ENCODE measurements around the gene TBC1D20. TPM values are rescaled to one million over a fixed set of nuclear protein-coding genes. Genes with fewer than 3 reads are reported as not detected.
A peak's percentile ranks its signal among the peaks of the same experiment; 100 is the strongest.
"Not testable (repeated sequence)": the region's sequence is repeated elsewhere in the genome, so short reads cannot be mapped to it uniquely, and the experiment has no call there.

The TBC1D20 gene
- polyA plus RNA-seq (ENCODE audit: insufficient read depth in 1 of 5, insufficient read length in 5 of 5, low replicate concordance in 1 of 5): 10 to 100 TPM; 32.7 to 39.5 (median 36.3) TPM
- long read RNA-seq, donor 1, full-length matches to known transcripts: 16 of 21 reads
- long read RNA-seq, donor 1, partial matches to known transcripts: 5 of 21 reads
- long read RNA-seq, donor 1, other reads (novel, unspliced or antisense): 0 of 21 reads
- long read RNA-seq, donor 2, full-length matches to known transcripts: 5 of 5 reads
- long read RNA-seq, donor 2, partial matches to known transcripts: 0 of 5 reads
- long read RNA-seq, donor 2, other reads (novel, unspliced or antisense): 0 of 5 reads
- long read RNA-seq, donor 3, full-length matches to known transcripts: 3 of 3 reads
- long read RNA-seq, donor 3, partial matches to known transcripts: 0 of 3 reads
- long read RNA-seq, donor 3, other reads (novel, unspliced or antisense): 0 of 3 reads
- long read RNA-seq, donor 4, full-length matches to known transcripts: 4 of 9 reads
- long read RNA-seq, donor 4, partial matches to known transcripts: 5 of 9 reads
- long read RNA-seq, donor 4, other reads (novel, unspliced or antisense): 0 of 9 reads
- long read RNA-seq, donor 5, full-length matches to known transcripts: 4 of 29 reads
- long read RNA-seq, donor 5, partial matches to known transcripts: 25 of 29 reads
- long read RNA-seq, donor 5, other reads (novel, unspliced or antisense): 0 of 29 reads
- long read RNA-seq, donor 6, full-length matches to known transcripts: 12 of 12 reads
- long read RNA-seq, donor 6, partial matches to known transcripts: 0 of 12 reads
- long read RNA-seq, donor 6, other reads (novel, unspliced or antisense): 0 of 12 reads
- long read RNA-seq, donor 7, full-length matches to known transcripts: 20 of 20 reads
- long read RNA-seq, donor 7, partial matches to known transcripts: 0 of 20 reads
- long read RNA-seq, donor 7, other reads (novel, unspliced or antisense): 0 of 20 reads
- long read RNA-seq, donor 8, full-length matches to known transcripts: 2 of 2 reads
- long read RNA-seq, donor 8, partial matches to known transcripts: 0 of 2 reads
- long read RNA-seq, donor 8, other reads (novel, unspliced or antisense): 0 of 2 reads

- DNase-seq: peak; percentile 88 to 89
These were observed at the start of gene TBC1D20 for GRCh38 chr20:462199-462991. Gene TBC1D20 (minus strand): TSS chr20:462533. CDS start chr20:462405, 128 bp downstream.

DNA sequence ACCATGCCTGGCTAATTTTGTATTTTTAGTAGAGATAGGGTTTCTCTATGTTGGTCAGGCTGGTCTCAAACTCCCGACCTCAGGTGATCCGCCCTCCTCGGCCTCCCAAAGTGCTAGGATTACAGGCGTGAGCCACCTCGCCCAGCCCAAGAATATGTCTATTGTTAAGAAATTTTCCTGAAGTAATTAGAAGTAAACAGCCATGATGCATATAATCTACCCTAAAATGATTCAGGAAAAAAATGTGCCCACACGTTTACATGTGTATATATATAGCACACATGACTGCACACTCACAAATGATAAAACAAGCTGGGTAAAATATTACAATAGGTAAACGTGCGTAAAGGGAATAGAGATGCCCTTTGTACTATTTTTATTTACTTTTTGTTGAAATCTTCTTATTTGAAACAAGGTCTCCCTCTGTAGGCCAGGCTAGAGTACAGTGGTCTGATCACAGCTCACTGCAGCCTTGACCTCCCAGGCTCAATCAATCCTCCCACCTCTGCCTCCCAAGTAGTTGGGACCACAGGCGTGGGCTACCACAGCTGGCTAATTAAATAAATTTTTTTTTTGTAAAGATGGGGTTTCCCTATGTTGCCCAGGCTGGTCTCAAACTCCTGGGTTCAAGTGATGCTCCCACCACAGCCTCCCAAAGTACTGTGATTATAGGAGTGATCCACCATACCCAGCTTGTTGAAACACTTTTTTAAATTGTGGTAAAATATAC is 48.2 kb upstream of the TBC1D20 start:
- not testable (repeated sequence) for DNase-seq

DNA sequence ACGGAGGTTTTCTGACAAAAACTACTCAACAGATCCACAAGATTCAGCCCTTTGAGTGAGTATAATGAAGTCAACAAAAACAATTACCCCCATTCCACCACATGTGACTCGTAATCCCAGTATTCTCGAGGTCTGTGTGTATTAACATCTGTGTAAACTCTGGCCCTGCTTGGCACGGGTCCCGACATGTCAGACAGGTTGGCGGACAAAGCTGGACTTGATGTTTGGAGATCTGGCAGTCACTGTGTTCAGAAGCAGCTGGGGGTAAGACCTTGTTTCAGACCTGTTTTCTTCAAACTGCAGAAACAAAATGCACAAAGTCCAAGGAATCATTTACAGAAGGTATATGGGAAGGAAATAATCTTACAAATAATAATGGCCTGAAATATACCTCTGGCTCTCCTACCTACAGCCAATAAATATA is 46.0 kb upstream of the TBC1D20 start:
- DNase-seq: not testable (repeated sequence)

DNA sequence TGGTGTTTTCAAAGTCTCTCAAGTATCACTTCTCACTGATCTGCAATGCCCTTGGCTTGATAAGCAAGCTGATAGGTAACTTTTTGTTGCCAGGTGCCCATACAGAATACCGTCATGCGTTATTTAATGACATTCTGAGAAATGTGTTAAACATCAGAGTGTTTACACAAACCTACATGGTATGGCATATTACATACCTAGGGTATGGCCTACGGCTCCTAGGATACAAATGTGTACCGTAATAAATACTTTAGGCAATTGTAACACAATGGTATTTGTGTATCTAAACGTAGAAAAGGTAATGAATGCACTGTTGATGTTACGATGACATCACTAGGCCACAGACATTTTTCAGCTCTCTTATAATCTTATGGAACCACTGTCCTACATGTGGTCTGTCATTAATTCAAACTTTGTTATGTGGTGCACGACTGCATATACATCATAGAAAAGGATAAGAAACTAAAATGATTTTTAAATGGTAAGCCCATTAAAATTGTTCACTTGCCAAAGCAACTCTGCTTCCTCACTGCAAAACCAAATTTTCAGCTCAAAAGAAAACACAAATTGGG is 45.5 kb upstream of the TBC1D20 start:
- no peak for DNase-seq

DNA sequence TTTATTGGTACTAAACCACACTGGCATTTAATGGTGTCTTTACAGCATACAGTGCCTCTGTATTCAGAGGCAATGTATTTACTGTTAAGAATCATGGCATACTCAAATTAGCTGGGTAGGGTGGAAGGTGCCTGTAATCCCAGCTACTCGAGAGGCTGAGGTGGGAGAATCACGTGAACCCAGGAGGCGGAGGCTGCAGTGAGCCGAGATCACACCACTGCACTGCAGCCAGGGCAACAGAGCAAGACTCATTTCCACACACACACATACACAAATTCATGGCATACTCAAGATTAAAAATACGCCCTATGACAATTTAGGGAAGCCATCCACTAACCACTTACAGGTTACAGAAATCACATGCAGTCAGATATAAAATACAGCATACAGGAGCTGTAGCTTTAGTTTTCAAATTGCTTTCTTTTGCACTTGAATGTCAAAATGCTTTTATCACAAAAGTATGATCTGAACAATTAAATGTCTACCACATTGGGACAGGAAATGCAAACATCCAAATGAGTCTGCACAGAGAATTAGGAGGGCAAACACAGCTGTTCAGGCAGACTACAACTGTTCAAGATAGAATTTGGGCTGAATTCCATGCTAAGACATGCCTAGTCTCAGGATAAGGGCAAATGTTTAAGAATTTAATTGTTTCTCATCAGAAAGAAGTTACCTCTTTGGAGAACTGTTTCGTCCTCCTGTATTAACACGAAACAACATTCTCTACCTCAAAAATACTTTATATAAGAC is 44.8 kb upstream of the TBC1D20 start:
- no peak for DNase-seq

DNA sequence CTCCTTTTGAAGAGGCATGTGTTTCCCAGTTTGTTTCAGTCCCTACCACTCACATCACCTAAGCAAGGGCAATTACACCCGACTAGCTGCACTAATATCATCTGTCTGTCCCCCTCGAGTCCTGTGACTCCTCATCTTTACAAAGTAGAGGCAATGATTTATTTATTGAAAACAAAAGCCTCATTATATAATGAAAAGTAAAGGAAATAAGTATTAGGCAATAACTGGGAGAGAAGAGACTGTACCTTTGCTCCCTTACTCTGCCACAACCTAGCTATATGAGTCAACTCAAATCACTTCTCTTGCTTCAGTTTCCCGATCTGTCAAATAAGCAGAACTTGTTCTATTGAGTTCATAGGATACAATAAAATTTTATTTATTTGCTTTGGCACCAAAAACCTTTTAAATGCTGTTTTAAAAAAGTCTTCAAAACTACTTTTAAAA is 42.3 kb upstream of the TBC1D20 start:
- no peak for DNase-seq

DNA sequence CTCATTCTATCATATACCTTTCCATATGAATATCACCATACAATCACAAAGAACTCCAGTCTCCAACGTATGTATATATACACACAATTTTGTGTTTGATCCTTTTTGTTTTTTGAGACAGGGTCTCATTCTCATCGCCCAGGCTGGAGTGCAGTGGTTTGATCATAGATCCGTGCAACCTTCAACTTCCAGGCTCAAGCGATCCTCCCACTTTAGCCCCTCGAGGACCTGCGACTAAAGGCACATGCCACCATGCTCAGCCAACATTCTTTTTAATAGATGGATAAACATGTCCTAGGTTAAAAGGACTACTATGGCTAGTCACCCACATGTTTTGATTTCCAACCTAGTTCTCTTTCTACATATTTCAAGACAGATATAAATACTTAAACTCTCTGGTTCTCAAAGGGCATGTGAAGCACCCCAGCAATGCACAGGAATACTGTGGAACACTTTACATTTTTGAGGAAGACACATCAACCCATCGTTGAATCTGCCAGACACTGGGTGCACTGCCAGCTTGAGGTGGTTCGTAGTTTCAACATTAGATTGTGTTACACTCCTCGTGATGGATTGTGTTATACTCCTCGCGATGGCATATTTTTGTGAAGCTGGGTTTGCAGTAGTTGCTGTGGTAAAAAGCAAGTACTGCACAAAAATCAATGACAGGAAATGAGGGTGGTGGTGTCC is 40.9 kb upstream of the TBC1D20 start:
- no peak for DNase-seq

- no peak for DNase-seq
These were observed 35.6 kb upstream of the TBC1D20 start for GRCh38 chr20:497979-498378.

DNA sequence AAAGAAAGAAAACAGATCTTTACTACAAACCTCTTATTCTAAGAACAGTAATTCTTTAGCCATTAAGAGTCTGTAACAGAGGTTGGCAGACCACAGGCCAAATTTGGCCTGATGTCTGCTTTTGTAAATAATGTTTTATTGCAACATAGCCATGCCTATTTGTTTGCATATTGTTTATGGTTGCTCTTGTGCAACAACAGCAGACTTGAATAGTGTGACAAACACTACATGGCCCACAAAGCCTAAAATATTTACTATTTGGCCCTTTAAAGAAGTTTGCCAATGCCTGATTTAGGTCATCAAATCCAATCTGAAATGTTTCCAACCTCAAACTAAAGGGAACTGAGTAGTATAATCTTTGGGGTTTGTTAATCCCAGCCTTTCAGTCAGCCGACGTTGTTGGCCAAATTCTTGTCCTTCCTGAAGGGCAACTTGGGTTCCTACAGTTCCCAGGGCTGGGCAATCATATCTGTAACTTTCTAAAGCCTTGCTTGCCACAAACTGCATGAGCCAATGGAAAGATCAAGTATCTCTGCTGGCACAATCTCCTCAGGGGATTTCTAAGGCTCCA is 33.9 kb upstream of the TBC1D20 start:
- DNase-seq: peak; percentile 76 to 85

DNA sequence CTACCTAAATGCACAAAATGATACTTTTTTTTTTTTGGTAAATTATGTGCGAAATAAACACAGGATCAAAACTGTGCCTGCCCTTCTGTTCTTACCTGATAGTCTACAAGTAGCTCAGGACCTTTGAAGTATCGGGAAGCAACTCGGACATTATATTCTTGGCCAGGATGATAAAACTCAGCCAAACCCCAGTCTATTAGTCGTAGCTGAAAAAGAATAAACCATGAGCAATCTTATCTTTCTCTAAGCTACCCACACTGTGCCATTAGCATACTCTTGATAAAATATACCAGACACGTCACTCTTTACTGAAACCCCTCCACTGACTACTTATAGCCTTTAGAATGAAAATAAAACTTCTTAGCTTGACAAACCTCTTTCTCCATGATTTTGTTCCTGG is 29.8 kb upstream of the TBC1D20 start:
- no peak for DNase-seq

DNA sequence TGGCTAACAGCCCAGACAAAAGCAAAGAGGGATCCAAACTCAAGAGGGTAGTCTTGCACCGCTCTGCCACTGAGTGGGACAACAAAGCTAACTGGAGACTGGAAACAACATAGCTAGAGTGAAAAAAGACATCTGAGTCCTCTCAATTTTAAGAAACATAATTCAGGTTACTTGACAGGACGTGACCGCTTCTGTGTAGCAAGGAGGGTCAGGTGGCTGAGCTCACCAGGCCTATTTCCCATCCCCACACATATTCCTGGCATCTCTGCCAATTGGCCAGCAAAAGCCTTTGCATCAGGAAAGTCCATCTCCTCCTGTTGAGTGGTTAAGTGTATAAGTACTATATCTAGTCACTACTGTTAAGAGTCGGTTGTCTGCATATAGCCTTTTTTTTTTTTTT is 25.3 kb upstream of the TBC1D20 start:
- no peak for DNase-seq

DNA sequence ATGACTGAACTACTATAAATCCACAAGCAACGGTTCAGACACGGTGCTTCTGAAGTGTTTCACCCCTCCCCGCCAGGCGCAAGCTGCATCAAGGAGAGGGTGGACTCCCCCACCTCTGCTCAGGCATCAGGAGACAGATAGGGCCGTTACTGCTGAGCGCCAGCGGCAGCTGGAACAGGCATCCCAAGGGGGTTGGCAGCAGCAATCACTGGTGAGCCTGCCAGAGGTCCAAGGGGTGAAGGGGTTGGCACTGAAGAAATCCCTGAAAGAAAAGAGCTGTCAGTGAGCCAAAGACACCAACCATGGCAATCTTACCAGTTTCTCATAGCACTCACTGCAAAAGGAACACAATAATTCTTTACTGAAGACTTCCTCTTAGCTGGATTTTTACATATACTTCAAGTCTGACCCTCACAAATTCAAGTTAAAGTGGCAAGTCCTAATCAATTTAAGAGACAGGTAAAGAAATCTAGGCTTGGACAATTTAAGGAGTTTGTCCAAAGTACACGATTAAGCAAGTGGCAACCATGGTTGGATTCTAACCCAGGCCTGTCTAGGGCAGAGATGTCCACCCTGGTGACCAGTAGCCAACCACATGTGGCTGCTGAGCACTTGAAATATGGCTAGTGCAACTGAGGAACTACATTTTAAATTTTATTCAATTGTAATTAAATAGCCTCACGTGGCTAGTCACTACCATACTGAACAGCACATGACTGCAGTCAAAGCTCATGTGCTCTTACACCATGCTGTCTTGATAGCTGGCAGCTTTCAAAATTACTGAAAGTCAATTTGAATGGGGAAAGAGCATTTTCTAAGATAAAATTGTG is 21.7 kb upstream of the TBC1D20 start:
- DNase-seq: no peak

- no peak for DNase-seq
These were observed 18.8 kb upstream of the TBC1D20 start for GRCh38 chr20:481167-481566.

DNA sequence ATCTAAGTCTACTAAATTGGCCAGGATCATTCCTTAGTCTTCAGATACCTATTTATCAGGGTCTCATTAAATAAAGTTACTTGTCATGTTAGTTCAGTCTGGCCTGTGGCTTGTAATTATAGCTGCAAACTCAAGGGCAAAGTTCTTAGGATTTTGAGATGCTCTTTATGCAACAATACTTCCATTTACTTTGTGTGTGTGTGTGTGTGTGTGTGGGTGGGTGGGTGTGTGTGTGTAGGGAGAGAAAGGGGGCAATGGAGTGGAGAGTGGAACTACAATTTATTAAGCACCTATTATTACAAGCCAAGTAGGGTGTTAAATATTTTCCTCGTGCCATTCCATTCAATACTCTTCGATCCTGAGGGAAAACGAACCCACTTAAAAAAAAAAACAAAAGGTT is 17.7 kb upstream of the TBC1D20 start:
- DNase-seq: no peak

DNA sequence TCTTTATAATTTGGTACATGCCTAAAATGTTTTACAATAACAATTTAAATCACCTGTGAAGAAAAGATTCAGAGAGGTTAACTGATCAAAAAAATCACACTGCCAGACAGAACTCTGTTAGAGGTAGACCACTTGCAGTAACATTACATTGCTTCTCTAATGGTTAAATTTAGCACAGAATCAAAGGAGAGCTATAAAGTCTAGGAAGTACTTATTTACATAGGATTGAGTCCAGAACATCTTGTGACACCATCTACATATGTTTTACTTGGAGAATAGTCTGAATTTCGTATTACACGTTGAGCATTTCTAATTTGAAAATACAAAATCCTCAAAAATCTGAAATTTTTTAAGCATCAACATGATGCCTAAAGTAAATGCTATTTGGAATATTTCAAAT is 17.2 kb upstream of the TBC1D20 start:
- DNase-seq: no peak

DNA sequence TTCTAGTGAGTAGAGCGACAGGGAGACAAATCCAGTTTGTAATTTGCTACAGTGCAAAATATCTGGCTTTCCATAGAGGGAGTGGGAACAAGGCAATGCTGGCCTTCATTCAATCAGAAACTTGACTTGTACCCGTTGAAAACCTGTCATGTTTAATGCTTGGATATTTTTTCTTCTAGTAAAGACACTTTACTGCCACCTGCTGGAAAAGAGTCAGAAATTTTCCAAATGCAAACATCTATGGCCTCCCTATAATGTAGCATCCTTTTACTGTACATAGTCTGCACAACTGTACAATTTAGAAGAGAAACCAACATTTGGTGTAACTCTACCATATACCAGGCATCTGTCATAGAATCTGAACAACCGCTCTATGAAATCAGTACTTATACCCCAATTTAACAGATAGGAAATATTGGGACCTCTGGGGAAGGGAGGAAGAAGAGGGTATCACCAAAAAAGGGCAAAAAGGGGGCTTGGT is 16.7 kb upstream of the TBC1D20 start:
- peak; percentile 36 to 53 for DNase-seq
